Mucosa of descending colon (tissue), 3 donors: Measurements from ENCODE around the gene KIR2DL3. TPM values are rescaled to one million over a fixed set of nuclear protein-coding genes. Genes with fewer than 3 reads are reported as not detected.
"Not testable (repeated sequence)": the region's sequence is repeated elsewhere in the genome, so short reads cannot be mapped to it uniquely, and the experiment has no call there.

ENCODE experiments used
- ATAC-seq: fragments of 200-7000 bp; cut with Tn5 transposase; one replicate; pipeline ENCODE4 v1.9.1; 2020; ENCODE audit warnings: mild to moderate bottlenecking, moderate library complexity
- DNase-seq, 3 donors: peaks; one replicate each; pipeline ENCODE4 v3.0.0-alpha.2; 2020
- H3K36me3 ChIP-seq: fragments of 200-600 bp; one replicate; pipeline ENCODE4 v1.8.0; 2021; ENCODE audit warnings: low read depth, mild to moderate bottlenecking
- H3K4me1 ChIP-seq: fragments of 200-600 bp; one replicate; pipeline ENCODE4 v1.8.0; 2021; ENCODE audit warnings: low read depth, mild to moderate bottlenecking
- H3K4me3 ChIP-seq: fragments of 200-600 bp; one replicate; pipeline ENCODE4 v1.8.0; 2021; ENCODE audit warnings: mild to moderate bottlenecking
- H3K9me3 ChIP-seq: fragments of 200-600 bp; one replicate; pipeline ENCODE4 v1.8.0; 2021; ENCODE audit warnings: mild to moderate bottlenecking
- intact Hi-C, 2 donors: fragments of 100-400 bp; cut with DNase I in 1 of 2; cut with micrococcal nuclease in 1 of 2; formaldehyde crosslinking; loops; one replicate each; pipeline versions ENCODE4 v1.11.0 to v1.11.1; 2022; cut with DNase I, micrococcal nuclease
- long read RNA-seq, 2 donors: library from polyadenylated mRNA; unstranded; transcript quantifications; one replicate each; pipeline ENCODE4 v2.0.0, GENCODE V29; 2019 to 2021
- total RNA-seq, 3 donors: library from RNA; stranded (reverse); fragmentation: NEBNext Ultra II Directional in 2 of 3; extraction: Animal tissue kit (Norgen Biotek cat#: 25700) in 2 of 3; gene quantifications; one replicate each; pipeline versions ENCODE4 v1.2.1 to v1.2.4, GENCODE V29; 2021 to 2023
- TF ChIP-seq, protein P1 (sequence below): fragments of 200-600 bp; IDR thresholded peaks from one replicate; pipeline ENCODE4 v1.8.0; 2022; ENCODE audit warnings: antibody characterized with exemption, mild to moderate bottlenecking
- donor health status: DM: no; HTN: no; CAD: no; lungs with moderate emphysema.
- donor health status: DM: no; HTN: no; CAD: no.
- donor health status: DM: no; HTN: yes; CAD: no.

Gene KIR2DL3
- total RNA-seq = not detected
- long read RNA-seq, donor 1 = 0 reads
- long read RNA-seq, donor 2 = 0 reads

DNA sequence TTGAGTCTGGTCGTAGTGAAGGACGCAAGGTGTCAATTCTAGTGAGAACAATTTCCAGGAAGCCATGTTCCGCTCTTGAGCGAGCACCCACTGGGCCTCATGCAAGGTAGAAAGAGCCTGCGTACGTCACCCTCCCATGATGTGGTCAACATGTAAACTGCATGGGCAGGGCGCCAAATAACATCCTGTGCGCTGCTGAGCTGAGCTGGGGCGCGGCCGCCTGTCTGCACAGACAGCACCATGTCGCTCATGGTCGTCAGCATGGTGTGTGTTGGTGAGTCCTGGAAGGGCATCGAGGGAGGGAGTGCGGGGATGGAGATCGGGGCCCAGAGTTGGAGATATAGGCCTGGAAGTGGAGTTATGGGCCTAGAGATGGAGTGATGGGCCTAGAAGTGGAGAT is at the start of gene KIR2DL3:
KIR2DL3 (plus strand) TSS at position 208 of the 400 bp plus-strand sequence; CDS start at position 241, 33 bp downstream.
- intact Hi-C loops, ATAC-seq, DNase-seq, H3K4me3 ChIP-seq, H3K4me1 ChIP-seq, H3K36me3 ChIP-seq, H3K9me3 ChIP-seq: not testable (repeated sequence)

DNA sequence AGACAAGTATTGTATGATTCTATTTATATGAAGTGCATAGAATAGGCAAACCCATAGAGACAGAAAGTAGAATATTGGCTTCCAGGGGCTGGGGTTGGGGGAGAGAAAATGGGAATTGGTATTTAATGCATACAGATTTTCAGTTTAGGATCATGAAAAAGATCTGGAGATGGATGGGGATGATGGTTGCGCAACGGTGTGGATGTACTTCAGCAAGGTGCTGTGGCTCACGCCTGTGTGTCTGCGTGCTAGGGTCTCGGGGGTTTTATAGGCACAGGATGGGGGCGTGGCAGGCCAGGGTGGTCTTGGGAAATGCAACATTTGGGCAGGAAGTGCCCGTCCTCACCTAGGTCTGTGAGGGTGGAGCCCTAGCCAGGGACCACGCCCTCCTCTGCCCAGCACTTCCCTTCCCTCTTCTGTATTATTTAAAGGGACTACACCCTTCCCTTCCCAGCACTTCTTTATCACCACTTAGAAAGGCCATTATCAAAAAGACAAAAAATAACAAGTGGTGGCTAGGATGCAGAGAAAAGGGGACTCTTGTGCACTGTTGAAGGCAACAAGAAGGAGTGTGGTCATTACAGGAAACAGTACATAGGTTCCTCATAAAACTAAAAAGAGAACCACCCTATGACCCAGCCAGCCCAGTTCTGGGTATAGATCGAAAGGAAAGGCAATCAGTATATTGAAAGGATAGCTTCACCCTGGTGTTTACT is 46.6 kb upstream of the KIR2DL3 start:
- H3K4me1 ChIP-seq = no peaks in the 10 kb centered on the region
- no peak for DNase-seq
- H3K36me3 ChIP-seq = no peaks in the 10 kb centered on the region
- TF ChIP-seq, protein P1, sequence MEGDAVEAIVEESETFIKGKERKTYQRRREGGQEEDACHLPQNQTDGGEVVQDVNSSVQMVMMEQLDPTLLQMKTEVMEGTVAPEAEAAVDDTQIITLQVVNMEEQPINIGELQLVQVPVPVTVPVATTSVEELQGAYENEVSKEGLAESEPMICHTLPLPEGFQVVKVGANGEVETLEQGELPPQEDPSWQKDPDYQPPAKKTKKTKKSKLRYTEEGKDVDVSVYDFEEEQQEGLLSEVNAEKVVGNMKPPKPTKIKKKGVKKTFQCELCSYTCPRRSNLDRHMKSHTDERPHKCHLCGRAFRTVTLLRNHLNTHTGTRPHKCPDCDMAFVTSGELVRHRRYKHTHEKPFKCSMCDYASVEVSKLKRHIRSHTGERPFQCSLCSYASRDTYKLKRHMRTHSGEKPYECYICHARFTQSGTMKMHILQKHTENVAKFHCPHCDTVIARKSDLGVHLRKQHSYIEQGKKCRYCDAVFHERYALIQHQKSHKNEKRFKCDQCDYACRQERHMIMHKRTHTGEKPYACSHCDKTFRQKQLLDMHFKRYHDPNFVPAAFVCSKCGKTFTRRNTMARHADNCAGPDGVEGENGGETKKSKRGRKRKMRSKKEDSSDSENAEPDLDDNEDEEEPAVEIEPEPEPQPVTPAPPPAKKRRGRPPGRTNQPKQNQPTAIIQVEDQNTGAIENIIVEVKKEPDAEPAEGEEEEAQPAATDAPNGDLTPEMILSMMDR = no peak
- no peaks in the 10 kb centered on the region for H3K9me3 ChIP-seq
- no peak overlapping the region for H3K4me3 ChIP-seq
- ATAC-seq = no peak
- intact Hi-C loops = no loop called here

DNA sequence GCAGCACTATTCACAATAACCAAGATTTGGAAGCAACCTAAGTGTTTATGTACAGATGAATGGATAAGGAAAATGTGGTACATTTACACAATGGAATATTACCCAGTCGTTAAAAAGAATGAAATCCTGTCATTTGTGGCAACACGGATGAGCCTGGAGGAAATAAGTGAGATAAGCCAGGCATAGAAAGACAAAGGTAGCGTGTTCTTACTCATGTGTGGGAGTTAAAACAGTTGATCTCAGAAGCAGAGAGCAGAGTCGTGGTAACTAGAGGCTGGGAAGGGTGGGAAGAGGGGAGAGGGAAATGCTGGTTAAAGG is 46.1 kb upstream of the KIR2DL3 start:
- intact Hi-C loops = no loop called here
- Histone ChIP-seq H3K4me1 (no peaks in the 10 kb centered on the region), H3K36me3 (no peaks in the 10 kb centered on the region), H3K9me3 (no peaks in the 10 kb centered on the region), H3K4me3 (no peak overlapping the region)
- DNase-seq (no peak), ATAC-seq (no peak)
- TF ChIP-seq, protein P1 = no peak

DNA sequence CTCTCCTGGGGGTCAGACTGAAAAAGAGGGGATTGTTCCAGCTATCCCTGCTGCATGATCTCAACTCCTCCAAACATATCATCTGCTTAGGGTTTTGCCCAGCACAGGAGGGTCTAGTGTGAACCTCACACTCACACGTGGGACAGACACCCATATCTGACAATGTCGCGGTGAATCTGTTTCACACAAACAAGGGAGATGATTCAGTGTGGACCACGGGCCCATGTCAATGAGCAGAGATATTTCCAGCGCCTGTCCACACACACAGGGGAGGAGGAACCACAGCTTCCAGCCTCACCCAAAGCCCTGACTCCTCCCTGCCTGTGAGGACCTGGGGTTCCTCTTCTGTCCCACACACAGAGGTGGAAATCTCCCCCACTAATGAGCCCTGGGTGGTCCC is 43.7 kb upstream of the KIR2DL3 start:
- DNase-seq (no peak), ATAC-seq (no peak)
- Histone ChIP-seq H3K36me3 (no peaks in the 10 kb centered on the region), H3K4me3 (no peak overlapping the region), H3K4me1 (no peaks in the 10 kb centered on the region), H3K9me3 (no peaks in the 10 kb centered on the region)
- TF ChIP-seq, protein P1 = no peak
- intact Hi-C loops = no loop called here

DNA sequence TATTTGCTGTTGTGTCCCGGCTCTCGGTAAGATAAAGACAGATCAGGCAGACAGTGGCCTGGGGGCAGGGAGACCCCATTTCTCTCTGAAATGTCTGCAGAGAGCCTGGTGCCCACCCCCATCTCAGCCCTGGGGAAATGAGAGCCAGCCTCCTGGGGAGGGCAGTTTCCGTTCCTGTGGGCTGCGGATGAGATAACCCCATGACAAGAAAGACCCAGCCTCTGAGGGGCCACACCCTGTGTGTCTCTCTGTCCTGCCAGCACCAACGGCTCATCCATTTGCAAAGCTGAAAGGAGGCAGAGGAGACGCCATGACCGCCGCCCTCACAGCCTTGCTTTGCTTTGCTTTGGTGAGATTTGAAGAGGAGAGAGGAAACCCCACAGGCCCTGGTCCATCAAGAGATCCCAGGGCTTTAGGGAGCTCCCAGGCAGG is 42.2 kb upstream of the KIR2DL3 start:
- no peaks in the 10 kb centered on the region for H3K9me3 ChIP-seq
- no peaks in the 10 kb centered on the region for H3K4me1 ChIP-seq
- ATAC-seq (no peak), DNase-seq (no peak)
- no peaks in the 10 kb centered on the region for H3K36me3 ChIP-seq
- TF ChIP-seq, protein P1 = no peak
- intact Hi-C loops = no loop called here
- H3K4me3 ChIP-seq = no peak overlapping the region

DNA sequence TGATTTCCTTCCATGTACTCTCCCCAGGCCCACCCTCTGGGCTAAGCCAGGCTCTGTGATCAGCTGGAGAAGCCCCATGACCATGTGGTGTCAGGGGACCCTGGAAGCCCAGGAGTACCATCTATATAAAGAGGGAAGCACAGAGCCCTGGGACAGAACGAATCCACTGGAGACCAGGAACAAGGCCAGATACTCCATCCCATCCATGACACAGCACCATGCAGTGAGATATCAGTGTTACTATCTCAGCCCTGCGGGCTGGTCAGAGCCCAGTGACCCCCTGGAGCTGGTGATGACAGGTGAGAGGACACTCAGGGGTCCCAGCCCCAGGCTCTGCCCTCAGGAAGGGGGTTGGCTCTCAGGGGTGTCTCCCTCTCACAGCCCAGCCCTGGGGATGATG is 41.5 kb upstream of the KIR2DL3 start:
- Histone ChIP-seq H3K9me3 (no peaks in the 10 kb centered on the region), H3K4me3 (no peak overlapping the region), H3K36me3 (no peaks in the 10 kb centered on the region), H3K4me1 (no peaks in the 10 kb centered on the region)
- intact Hi-C loops = no loop called here
- DNase-seq (no peak), ATAC-seq (no peak)
- TF ChIP-seq, protein P1 = no peak

DNA sequence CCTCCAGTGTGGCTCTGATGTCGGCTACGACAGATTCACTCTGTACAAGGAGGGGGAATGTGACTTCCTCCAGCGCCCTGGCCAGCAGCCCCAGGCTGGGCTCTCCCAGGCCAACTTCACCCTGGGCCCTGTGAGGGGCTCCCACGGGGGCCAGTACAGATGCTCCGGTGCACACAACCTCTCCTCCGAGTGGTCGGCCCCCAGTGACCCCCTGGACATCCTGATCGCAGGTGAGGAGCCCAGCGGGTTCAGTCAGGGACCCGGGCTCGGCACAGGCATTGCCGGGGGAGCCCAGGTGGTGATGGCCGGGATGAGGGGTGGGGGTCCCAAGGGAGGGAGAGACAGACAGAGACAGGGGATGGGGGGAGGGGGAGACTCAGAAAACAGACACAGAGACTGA is 40.6 kb upstream of the KIR2DL3 start:
- DNase-seq, intact Hi-C loops, H3K4me1 ChIP-seq, H3K4me3 ChIP-seq, H3K9me3 ChIP-seq, ATAC-seq, H3K36me3 ChIP-seq: not testable (repeated sequence)
